ENCODE measurements around the gene TAX1BP3. TPM values are rescaled to one million over a fixed set of nuclear protein-coding genes. Genes with fewer than 3 reads are reported as not detected.

Gene TAX1BP3
- total RNA-seq, 4 donors from 2014 or later = 183 to 303 (median 249) TPM

DNA sequence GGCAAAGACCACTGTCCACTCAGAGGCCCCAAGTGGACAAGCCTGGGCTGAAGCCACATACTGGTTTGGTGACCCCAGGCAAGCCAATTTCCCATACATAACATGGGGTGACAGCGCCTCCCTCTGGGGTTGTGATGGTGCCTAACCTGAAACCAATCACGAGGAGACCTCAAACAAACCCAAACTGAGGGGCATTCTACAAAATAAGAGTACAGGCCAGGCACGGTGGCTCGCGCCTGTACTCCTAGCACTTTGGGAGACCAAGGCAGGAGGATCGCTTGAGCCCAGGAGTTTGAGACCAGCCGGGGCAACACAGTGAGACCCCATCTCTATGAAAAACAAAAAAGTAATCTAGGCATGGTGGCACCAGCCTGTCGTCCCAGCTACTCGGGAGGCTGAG lies 24.0 kb upstream of the TAX1BP3 start:
- peaks cover 0 to 1% (median 0%) of the 10 kb centered on the region in 4 donors for H3K9me3 ChIP-seq
- H3K36me3 ChIP-seq = no peaks in the 10 kb centered on the region
- H3K27ac ChIP-seq = no peak overlapping the region
- no peak for DNase-seq (ENCODE audit: low spot score in 2 of 2)
- H3K27me3 ChIP-seq = peaks cover 0 to 83% of the 10 kb centered on the region in 2 donors
- H3K4me1 ChIP-seq = peaks cover 0 to 30% (median 0%) of the 10 kb centered on the region in 4 donors
- TF ChIP-seq POLR2A (IDR thresholded peaks at IDR 0.05) = no peak
- TF ChIP-seq, protein P1, sequence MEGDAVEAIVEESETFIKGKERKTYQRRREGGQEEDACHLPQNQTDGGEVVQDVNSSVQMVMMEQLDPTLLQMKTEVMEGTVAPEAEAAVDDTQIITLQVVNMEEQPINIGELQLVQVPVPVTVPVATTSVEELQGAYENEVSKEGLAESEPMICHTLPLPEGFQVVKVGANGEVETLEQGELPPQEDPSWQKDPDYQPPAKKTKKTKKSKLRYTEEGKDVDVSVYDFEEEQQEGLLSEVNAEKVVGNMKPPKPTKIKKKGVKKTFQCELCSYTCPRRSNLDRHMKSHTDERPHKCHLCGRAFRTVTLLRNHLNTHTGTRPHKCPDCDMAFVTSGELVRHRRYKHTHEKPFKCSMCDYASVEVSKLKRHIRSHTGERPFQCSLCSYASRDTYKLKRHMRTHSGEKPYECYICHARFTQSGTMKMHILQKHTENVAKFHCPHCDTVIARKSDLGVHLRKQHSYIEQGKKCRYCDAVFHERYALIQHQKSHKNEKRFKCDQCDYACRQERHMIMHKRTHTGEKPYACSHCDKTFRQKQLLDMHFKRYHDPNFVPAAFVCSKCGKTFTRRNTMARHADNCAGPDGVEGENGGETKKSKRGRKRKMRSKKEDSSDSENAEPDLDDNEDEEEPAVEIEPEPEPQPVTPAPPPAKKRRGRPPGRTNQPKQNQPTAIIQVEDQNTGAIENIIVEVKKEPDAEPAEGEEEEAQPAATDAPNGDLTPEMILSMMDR (IDR thresholded peaks at IDR 0.05) = no peak
- no peak for TF ChIP-seq EP300 (IDR thresholded peaks at IDR 0.05)
- WGBS, 2 donors = 78 to 85% methylated on average over 9 of the region's 9 CpGs
- no peak overlapping the region for H3K4me3 ChIP-seq

DNA sequence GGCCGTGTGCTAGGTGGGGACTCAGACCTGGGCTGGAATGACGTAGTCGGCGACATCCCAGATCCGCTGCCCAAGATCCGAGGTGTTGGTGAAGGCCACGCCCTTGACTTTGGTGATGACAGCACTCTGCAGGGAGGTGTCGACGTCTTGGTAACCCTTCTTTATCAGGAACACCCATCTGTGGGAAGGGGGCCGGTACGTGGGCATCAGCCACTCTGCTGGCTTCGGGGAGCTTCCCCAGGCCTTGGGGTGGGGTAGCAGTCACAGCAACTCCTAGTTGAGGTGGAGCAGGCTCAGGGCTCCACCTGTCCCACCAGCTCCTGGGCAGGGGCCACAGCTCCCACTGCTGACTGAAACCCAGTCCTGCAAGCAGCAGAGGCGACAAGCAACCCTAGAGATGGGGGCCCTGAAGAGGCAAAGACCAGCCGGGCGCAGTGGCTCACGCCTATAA lies 23.3 kb upstream of the TAX1BP3 start:
- Histone ChIP-seq H3K4me1 (peaks cover 0 to 28% (median 0%) of the 10 kb centered on the region in 4 donors), H3K36me3 (no peaks in the 10 kb centered on the region), H3K27me3 (peaks cover 0 to 76% of the 10 kb centered on the region in 2 donors), H3K4me3 (no peak overlapping the region), H3K27ac (no peak overlapping the region), H3K9me3 (no peaks in the 10 kb centered on the region)
- no peak for DNase-seq (ENCODE audit: low spot score in 2 of 2)
- WGBS, 2 donors = 78 to 86% methylated on average over 11 to 16 of the region's 16 CpGs
- TF ChIP-seq POLR2A (IDR thresholded peaks at IDR 0.05) (no peak), EP300 (IDR thresholded peaks at IDR 0.05) (no peak)
- TF ChIP-seq, protein P1 (IDR thresholded peaks at IDR 0.05) = no peak

DNA sequence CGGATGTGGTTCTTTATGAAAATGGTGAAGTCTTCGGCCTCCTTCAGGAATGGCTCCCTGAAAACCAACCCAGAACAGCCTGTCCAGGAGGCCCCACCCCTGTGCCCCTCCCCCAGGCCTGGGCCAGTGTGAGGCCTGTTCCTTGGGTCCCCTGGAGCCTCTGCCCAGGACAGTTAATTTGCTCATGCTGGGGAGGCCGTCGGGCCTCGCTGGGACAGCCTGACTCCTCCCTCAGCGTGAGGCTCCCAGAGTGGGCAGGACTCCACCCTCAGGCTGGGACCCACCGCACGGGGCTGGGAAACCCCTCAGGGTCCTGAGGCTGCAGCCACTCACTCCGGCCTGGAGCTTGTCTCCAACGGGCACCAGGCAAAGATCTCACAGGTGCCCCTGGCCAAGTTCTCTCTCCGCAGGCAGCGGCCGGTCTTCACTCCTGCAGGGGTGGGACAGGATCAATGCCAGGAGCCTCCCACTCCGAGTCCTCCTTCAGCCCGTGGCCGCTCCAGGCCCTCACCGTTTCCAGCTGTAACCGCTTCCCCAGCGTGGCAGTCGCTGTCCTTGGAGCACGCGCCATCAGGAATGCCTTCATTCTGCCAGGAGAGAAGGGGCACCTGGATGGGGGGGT lies 21.8 kb upstream of the TAX1BP3 start:
- WGBS, 2 donors = 63 to 69% methylated on average over 21 to 22 of the region's 22 CpGs
- H3K27me3 ChIP-seq = peaks cover 0 to 66% of the 10 kb centered on the region in 2 donors
- no peak overlapping the region for H3K4me3 ChIP-seq

DNA sequence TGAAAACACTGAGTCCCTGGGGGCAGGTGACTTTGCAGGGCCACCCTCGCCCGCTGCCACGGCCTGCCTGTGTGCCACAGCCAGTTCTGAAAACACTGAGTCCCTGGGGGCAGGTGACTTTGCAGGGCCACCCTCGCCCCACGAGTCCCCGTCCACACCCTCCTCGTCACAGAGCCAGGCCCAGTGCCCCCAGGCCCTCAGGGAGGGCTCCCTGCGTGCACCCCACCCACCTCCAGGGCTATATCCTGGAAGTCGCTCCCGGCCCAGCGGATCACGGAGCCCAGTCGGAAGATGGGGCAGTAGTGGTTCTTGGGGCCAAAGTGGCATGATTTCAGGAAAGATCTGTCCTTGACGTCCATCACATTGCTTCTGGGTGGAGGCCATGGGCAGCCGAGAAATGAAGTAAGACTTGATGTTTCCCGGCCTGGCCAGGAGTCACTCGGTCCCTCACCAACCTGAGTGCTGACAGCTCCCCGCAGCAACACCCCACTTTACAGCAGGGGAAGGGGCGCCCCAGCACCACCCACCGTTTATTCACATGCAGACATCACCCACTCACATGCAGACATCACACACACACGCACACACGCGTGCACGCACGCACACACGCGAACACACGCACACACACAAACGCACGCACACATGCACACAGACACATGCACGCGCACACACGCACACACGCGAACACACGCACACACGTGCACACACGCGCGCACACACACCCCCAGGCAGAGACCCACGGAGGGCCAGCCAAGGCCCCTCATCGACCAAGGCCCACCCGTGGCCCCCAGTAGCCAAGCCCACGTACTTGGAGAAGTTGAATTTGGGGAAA lies 21.1 kb upstream of the TAX1BP3 start:
- Histone ChIP-seq H3K4me3 (no peak overlapping the region), H3K36me3 (no peaks in the 10 kb centered on the region), H3K27me3 (peaks cover 0 to 66% of the 10 kb centered on the region in 2 donors), H3K4me1 (peaks cover 0 to 10% (median 0%) of the 10 kb centered on the region in 4 donors), H3K27ac (no peak overlapping the region), H3K9me3 (no peaks in the 10 kb centered on the region)
- no peak for DNase-seq (ENCODE audit: low spot score in 2 of 2)
- TF ChIP-seq POLR2A (IDR thresholded peaks at IDR 0.05) (no peak), EP300 (IDR thresholded peaks at IDR 0.05) (no peak)
- TF ChIP-seq, protein P1 (IDR thresholded peaks at IDR 0.05) = no peak
- 83 to 85% methylated on average over 36 to 38 of the region's 44 CpGs for WGBS, 2 donors

More for the DNA sequence above, 21.8 kb upstream of the TAX1BP3 start:
- peaks cover 0 to 16% (median 0%) of the 10 kb centered on the region in 4 donors for H3K4me1 ChIP-seq
- no peak overlapping the region for H3K27ac ChIP-seq
- no peak for DNase-seq (ENCODE audit: low spot score in 2 of 2)
- no peaks in the 10 kb centered on the region for H3K36me3 ChIP-seq
- no peaks in the 10 kb centered on the region for H3K9me3 ChIP-seq
- TF ChIP-seq POLR2A (IDR thresholded peaks at IDR 0.05) = no peak
- TF ChIP-seq, protein P1 (IDR thresholded peaks at IDR 0.05) = no peak
- TF ChIP-seq EP300 (IDR thresholded peaks at IDR 0.05) = no peak

DNA sequence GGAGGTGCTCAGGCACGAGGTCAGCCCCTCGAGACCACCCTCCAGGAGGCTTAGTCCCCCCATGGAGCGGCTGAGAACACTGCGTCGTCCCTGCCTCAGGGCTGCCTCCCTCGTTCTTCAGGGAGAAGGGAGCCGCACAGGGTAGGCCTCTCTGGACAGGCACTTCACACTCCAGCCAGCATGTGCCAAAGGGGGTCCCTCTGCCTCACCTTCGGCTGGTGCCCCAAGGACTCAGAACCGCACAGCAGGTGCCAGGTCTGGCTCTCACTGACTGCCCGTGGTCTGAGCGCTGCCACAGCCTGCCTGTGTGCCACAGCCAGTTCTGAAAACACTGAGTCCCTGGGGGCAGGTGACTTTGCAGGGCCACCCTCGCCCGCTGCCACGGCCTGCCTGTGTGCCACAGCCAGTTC lies 20.5 kb upstream of the TAX1BP3 start:
- WGBS, 2 donors = 33 to 82% methylated on average over 1 to 5 of the region's 14 CpGs
- no peak for DNase-seq (ENCODE audit: low spot score in 2 of 2)
- peaks cover 0 to 66% of the 10 kb centered on the region in 2 donors for H3K27me3 ChIP-seq
- H3K36me3 ChIP-seq = no peaks in the 10 kb centered on the region
- H3K27ac ChIP-seq = no peak overlapping the region
- no peak overlapping the region for H3K4me3 ChIP-seq
- peaks cover 0 to 10% (median 0%) of the 10 kb centered on the region in 4 donors for H3K4me1 ChIP-seq
- H3K9me3 ChIP-seq = no peaks in the 10 kb centered on the region
- no peak for TF ChIP-seq POLR2A (IDR thresholded peaks at IDR 0.05)
- TF ChIP-seq, protein P1 (IDR thresholded peaks at IDR 0.05) = no peak
- TF ChIP-seq EP300 (IDR thresholded peaks at IDR 0.05) = no peak

All from tibial nerve (tissue), 4 donors.